ENCODE results near the gene SLC66A1.

Gene SLC66A1

DNA sequence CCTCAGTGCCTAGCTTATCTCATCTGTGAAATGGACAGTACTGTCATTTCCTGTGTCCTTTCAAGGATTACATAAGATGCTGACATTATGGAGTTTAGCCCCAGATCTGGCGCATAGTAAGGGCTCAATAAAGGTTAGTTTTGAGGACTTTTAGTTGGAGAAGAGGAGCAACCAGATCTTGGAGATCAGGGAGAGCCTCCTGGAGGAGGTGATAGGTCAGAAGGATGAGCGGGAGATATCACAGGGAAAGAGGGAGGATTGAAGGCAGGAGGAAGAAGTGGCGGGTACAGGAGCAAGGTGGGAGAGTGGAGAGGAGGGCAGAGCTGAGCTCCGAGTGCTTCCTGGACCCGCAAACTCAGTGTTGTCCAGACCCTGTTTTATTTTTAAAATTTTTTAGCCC lies 17.5 kb downstream of the SLC66A1 start:
- ATAC-seq (ENCODE audit: insufficient read depth, low read depth) (no peak), DNase-seq (no peak)
- H4K20me1 ChIP-seq (ENCODE audit: insufficient read depth, low read length): no peaks in the 10 kb centered on the region; the same call in 1 of the 2 replicates
- H3K4me1 ChIP-seq (ENCODE audit: insufficient read depth, low read length): no peaks in the 10 kb centered on the region
- H3K79me2 ChIP-seq (ENCODE audit: insufficient read depth, low read length): no peaks in the 10 kb centered on the region
- H2AFZ ChIP-seq (ENCODE audit: low read depth, low read length): no peak overlapping the region
- H3K4me2 ChIP-seq (ENCODE audit: insufficient read depth, low read length): no peak overlapping the region
- H3K27me3 ChIP-seq (ENCODE audit: insufficient read depth, low read length, poor library complexity): no peaks in the 10 kb centered on the region
- H3K4me3 ChIP-seq (ENCODE audit: low read depth in 1 of 2, low read length in 2 of 2): no peak overlapping the region
- no peak overlapping the region for H3K9ac ChIP-seq (ENCODE audit: low read depth, low read length)
- no peaks in the 10 kb centered on the region for H3K9me3 ChIP-seq (ENCODE audit: insufficient read depth, low read length, severe bottlenecking)
- TF ChIP-seq EZH2 (IDR thresholded peaks at IDR 0.05; ENCODE audit: borderline replicate concordance, low read depth, low read length, severe bottlenecking): no peak
- TF ChIP-seq, protein P1, sequence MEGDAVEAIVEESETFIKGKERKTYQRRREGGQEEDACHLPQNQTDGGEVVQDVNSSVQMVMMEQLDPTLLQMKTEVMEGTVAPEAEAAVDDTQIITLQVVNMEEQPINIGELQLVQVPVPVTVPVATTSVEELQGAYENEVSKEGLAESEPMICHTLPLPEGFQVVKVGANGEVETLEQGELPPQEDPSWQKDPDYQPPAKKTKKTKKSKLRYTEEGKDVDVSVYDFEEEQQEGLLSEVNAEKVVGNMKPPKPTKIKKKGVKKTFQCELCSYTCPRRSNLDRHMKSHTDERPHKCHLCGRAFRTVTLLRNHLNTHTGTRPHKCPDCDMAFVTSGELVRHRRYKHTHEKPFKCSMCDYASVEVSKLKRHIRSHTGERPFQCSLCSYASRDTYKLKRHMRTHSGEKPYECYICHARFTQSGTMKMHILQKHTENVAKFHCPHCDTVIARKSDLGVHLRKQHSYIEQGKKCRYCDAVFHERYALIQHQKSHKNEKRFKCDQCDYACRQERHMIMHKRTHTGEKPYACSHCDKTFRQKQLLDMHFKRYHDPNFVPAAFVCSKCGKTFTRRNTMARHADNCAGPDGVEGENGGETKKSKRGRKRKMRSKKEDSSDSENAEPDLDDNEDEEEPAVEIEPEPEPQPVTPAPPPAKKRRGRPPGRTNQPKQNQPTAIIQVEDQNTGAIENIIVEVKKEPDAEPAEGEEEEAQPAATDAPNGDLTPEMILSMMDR (IDR thresholded peaks at IDR 0.05; ENCODE audit: borderline replicate concordance, extremely low read depth, low read length, poor library complexity, severe bottlenecking): no peak
- peaks cover 25% of the 10 kb centered on the region for H3K36me3 ChIP-seq (ENCODE audit: insufficient read depth, low read length)
- H3K27ac ChIP-seq (ENCODE audit: low read length): no peak overlapping the region

DNA sequence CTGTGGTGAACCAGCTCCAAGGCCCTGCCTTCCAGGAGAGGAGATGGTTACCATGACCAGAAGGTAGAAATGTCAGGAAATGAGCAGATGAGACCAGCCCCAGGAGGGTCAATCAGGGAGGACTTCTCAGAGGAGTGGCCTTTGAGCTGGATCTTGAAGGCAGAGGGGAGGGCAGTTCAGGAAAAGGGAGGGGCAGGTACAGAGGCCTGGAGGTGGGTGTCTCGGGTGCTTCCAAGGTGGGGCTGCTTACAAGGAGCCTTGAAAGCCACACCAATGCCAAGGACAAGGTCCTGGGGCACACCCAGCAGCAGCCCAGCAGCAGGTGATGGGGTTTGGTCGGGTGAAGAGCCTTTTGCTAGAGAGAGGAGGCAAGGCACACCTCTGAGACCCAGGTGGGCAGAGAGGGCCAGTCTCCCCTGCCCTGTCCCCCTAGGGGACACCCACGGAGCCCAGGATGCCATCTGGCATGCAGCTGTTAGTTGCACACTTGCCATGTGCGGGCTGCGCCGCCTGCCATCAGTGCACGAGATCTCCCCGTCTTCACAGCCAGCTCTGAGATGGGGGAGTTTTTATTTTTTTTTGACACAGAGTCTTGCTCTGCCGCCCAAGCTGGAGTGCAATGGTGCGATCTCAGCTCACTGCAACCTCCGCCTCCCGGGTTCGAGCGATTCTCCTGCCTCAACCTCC lies 18.5 kb downstream of the SLC66A1 start:
- no peak for DNase-seq
- H3K4me3 ChIP-seq (ENCODE audit: low read depth in 1 of 2, low read length in 2 of 2): no peak overlapping the region
- H3K36me3 ChIP-seq (ENCODE audit: insufficient read depth, low read length): peaks cover 19% of the 10 kb centered on the region
- no peak overlapping the region for H3K4me2 ChIP-seq (ENCODE audit: insufficient read depth, low read length)
- H3K9ac ChIP-seq (ENCODE audit: low read depth, low read length): no peak overlapping the region
- no peaks in the 10 kb centered on the region for H3K9me3 ChIP-seq (ENCODE audit: insufficient read depth, low read length, severe bottlenecking)
- no peaks in the 10 kb centered on the region for H3K27me3 ChIP-seq (ENCODE audit: insufficient read depth, low read length, poor library complexity)
- H3K4me1 ChIP-seq (ENCODE audit: insufficient read depth, low read length): no peaks in the 10 kb centered on the region
- no peak overlapping the region for H3K27ac ChIP-seq (ENCODE audit: low read length)
- TF ChIP-seq EZH2 (IDR thresholded peaks at IDR 0.05; ENCODE audit: borderline replicate concordance, low read depth, low read length, severe bottlenecking): no peak
- TF ChIP-seq, protein P1 (IDR thresholded peaks at IDR 0.05; ENCODE audit: borderline replicate concordance, extremely low read depth, low read length, poor library complexity, severe bottlenecking): no peak
- H4K20me1 ChIP-seq (ENCODE audit: insufficient read depth, low read length): no peaks in the 10 kb centered on the region; the same call in 1 of the 2 replicates
- no peak for ATAC-seq (ENCODE audit: insufficient read depth, low read depth)
- H2AFZ ChIP-seq (ENCODE audit: low read depth, low read length): no peak overlapping the region
- H3K79me2 ChIP-seq (ENCODE audit: insufficient read depth, low read length): no peaks in the 10 kb centered on the region

DNA sequence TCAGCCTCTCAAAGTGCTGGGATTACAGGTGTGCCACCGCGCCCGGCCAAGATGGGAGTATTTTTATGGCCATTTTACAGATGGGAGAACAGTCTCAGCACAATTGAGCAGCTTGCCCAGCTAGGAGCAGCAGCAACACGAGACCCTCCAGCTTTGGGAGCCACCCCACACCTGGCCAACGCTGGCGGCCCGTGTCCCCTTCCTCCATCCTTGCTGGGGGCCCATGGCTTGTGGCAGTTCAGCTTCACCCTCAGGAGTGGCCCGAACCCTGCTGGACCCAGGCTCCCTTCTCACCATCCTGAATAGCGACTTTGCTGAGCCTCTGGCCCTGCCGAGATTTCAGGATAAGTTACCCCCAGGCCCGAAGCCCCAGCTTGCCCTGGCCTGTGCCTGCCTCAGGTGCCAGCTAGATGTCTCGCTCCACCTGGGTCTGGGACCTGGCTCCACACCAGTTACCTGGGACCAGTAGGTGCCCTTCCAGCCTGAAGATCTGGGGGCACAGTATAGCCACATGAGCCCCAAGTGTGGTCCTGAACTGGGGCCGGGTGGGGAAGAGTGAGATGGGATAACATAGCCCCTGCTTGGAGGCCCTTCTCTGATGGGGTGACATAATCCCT lies 19.2 kb downstream of the SLC66A1 start:
- H3K9me3 ChIP-seq (ENCODE audit: insufficient read depth, low read length, severe bottlenecking): no peaks in the 10 kb centered on the region
- H3K79me2 ChIP-seq (ENCODE audit: insufficient read depth, low read length): no peaks in the 10 kb centered on the region
- DNase-seq (no peak), ATAC-seq (ENCODE audit: insufficient read depth, low read depth) (no peak)
- H3K4me3 ChIP-seq (ENCODE audit: low read depth in 1 of 2, low read length in 2 of 2): no peak overlapping the region
- H3K27me3 ChIP-seq (ENCODE audit: insufficient read depth, low read length, poor library complexity): no peaks in the 10 kb centered on the region
- H3K27ac ChIP-seq (ENCODE audit: low read length): no peak overlapping the region
- peaks cover 12% of the 10 kb centered on the region for H3K36me3 ChIP-seq (ENCODE audit: insufficient read depth, low read length)
- TF ChIP-seq, protein P1 (IDR thresholded peaks at IDR 0.05; ENCODE audit: borderline replicate concordance, extremely low read depth, low read length, poor library complexity, severe bottlenecking): no peak
- TF ChIP-seq EZH2 (IDR thresholded peaks at IDR 0.05; ENCODE audit: borderline replicate concordance, low read depth, low read length, severe bottlenecking): no peak
- no peaks in the 10 kb centered on the region; the same call in 1 of the 2 replicates for H4K20me1 ChIP-seq (ENCODE audit: insufficient read depth, low read length)
- no peak overlapping the region for H3K4me2 ChIP-seq (ENCODE audit: insufficient read depth, low read length)
- no peak overlapping the region for H2AFZ ChIP-seq (ENCODE audit: low read depth, low read length)
- H3K4me1 ChIP-seq (ENCODE audit: insufficient read depth, low read length): no peaks in the 10 kb centered on the region
- no peak overlapping the region for H3K9ac ChIP-seq (ENCODE audit: low read depth, low read length)

Measured in DND-41 (cell line).